ENCODE results near the gene DCTD.

GRCh38 chr4:182862141-182862875, 54.9 kb downstream of the DCTD start:
- TF ChIP-seq POLR2A (IDR thresholded peaks at IDR 0.05) (peak in 1 of 2 donors; percentile 6), CTCF (IDR thresholded peaks at IDR 0.05) (peak in 4 of 6 experiments; percentile 40 to 58 (median 50))
